HG03196 (cell line): ENCODE data around the gene DHCR24.

Source experiments
- ATAC-seq: cut with Tn5 transposase; IDR thresholded peaks from one replicate; pipeline ENCODE4 v1.9.1; 2021; ENCODE audit not compliant: unreplicated experiment

DHCR24 gene

DNA sequence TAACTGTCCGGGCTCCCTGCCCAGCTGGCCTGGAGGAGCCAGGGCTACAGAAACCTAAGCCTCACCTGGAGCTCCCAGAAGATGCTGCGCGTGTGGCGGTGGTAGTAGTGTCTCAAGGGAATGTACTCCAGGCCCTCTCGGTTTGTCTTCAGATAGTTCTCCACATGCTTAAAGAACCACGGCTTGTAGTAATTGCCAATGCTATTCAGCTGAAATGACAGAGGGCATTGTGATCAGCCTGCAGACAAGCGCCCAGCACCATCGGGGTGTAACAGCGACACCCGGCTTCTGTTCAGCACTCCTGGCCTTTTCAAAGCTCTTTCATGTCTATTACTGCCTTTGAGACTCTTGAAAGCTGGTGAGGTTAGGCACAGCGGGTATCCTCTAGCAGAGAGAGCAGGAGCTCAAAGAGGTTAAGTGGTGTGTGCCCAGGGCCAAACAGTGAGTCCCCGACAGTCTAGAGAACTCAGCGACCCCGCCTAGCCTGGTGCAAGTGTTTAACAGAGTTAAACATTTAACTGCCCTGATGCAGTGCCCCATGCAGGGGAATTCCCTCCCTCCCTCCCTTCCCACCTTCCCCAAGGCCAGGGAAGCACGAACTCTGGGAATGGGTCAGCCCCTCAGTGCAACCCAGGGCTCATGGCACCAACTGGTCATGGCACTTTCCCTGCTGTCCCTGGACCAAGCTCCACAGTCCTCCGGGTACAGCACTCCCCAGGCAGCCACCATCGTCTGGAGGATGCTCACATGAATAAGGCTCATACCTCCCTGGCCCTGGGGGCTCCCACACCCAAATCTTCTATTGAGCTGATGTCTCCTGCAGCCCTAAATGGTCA is 21.5 kb downstream of the DHCR24 start:
- no peak for ATAC-seq

DNA sequence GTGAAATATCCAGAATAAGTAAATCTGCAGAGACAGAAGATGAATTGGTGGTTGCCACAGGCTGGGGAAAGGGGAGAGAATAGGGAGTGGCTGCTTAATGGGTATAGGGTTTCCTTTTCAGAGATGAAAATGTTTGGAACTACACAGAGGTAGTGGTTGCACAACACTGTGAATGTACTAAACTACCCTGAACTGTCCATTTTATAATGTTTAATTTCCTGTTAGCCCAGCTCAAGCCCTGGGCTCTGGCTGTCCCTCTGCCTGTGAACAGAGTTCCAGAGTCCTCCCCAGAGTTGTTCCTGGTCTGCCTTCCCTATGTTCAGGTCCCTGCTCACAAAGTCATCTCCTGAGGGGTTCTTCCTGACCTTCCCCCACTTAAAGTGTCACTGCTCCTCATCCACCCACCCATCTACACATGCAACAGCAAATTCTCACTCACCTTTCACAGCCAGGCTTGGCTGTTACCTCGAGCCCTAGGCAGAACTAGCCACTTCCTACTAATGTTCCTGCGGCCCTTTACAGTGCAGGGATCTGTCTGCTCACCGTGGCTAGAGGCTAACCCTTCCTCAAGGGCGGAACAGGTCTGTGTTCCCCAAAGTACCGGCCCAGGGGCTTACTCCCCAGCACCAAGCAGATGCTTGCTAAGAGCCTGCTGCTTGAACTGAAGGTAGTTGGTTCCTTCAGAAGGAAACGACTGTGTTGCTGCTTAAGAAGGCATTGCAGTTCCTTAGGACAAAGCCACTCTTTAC is 22.4 kb downstream of the DHCR24 start:
- no peak for ATAC-seq

DNA sequence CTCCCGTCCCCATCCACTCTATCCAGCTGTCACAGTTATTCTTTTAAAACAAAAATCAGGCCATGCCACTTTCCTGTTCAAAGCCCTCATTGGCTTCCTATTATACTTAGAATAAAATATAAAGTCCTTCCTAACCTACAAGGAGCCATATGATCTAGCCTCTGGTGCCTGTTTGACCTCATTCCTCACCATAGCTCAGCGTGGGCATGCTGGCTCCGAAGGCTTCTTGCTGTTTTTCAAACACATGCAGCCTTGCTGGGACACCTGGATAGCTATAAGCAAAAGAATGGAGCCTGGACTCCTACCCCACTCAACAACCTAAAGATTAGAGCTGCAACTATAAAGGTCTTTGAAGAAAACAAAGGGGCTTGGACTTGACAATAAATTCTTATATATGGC is 23.7 kb downstream of the DHCR24 start:
- no peak for ATAC-seq

DNA sequence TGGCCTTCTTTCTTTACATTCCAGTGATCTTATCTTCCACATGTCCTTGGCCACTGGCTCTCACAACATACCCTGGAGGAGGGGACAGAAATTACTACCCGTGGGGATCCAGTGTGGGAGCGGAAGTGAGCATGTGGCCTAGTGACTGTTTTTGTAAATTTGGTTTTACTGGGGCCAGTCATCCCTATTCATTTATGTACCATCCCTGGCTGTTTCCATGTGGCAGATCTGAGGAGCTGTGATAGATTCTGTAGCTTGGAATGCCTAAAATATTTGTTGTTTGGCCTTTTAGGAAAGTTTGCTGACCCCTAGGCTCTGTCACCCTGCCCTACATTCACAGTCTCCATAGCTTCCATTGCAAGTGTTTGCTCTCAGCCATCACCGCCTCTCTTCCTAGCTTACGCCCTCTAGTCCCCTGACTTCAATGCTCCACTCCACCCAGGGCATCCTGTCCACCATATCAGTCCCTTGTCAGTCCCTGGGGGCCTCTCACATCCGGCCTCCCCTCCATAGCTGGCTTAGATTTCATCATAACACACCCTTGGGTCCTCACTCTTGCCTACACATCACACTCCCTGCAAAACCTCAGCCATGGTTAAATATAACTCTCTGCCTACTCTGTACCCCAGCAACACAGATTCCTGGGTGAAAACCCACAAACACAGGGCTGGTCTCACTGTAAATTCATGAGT is 25.8 kb downstream of the DHCR24 start:
- ATAC-seq = no peak

DNA sequence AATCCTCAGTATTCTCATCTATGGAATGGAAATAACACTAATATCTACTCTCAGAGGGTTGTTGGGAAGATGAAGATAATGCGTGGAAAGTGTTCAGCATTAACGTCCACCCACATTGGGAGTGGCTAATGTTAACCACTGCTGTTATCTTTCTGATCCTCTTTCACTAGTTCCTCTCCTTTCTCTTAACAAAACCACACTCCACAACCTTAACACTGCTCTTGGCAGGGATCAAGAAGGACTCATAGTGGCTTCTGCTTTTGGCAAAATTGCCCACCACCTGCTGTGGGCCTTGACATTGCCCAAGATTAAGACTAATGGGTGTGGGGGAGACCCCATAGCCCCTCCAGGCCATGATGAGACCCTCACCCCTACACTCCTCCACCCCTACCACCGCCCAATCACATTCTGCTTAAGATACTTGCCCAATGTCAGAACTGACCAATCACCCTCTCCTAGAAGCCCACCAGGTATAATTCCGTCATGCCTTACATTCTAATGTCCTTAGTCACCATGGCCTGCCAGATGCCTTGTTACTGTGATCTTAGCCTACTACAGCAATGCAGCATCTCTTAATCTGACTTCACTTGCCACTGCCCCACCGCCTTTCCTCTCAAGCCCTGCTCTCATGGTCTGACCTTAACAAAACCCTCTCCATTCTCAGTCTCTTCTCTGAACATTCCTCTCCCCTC is 27.1 kb downstream of the DHCR24 start:
- ATAC-seq = no peak

DNA sequence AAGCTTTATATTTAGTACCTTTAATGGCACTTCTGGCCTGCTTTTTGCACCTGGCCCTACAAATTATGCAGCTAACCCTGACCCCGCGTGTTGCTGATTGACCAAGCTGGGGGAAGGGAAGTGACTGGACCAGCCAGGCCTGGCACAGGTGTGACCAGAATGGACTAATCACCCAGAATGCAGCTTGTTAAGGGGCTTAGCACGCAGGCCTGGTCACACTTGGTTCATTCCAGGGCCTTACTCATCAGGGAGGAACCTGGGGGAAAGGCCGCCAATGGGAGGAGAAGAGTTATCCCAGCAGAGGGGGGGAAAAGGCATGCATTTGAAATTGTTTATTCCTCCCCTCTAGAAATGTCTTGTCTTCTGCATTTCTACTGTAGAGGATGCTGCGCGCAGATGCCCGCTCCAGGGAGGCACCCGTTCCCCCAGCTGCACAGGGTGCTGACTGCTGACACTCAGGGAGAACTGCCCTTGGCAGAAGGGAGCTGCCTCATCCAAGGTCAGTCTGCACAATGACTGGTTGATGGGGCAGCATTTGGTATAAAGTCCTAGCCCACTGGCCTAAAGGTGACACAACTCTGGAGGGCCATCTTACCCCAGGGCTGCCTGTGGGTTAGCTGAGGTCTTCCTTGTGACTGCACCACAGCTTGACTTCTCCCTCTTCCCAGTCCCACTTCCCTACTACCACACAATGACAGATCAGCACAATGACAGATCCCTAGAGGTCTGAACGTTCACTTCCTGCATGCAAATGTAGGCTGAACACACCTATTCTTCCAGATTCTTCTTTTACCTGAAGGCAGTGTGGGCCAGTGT is 29.0 kb downstream of the DHCR24 start:
- ATAC-seq = no peak

DNA sequence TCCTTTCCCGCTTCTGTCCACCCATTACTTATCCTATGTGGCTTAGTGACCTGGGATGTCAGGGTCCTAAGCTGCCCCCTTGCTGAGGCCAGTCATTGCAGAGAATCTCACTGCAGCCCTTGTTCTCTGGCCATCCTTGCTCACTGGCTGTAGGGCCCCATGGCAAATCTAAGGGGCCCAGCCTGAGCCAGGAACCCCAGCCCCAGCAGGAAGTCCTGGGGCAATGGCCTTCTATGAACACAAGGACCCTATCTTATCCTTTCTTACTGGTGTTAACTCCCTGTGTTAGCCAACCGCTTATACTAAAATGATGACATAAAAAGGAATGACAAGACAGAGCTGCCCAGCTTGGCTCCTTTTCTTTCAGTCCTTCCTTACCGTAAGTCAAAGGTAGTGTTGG is 29.9 kb downstream of the DHCR24 start:
- ATAC-seq = no peak

DNA sequence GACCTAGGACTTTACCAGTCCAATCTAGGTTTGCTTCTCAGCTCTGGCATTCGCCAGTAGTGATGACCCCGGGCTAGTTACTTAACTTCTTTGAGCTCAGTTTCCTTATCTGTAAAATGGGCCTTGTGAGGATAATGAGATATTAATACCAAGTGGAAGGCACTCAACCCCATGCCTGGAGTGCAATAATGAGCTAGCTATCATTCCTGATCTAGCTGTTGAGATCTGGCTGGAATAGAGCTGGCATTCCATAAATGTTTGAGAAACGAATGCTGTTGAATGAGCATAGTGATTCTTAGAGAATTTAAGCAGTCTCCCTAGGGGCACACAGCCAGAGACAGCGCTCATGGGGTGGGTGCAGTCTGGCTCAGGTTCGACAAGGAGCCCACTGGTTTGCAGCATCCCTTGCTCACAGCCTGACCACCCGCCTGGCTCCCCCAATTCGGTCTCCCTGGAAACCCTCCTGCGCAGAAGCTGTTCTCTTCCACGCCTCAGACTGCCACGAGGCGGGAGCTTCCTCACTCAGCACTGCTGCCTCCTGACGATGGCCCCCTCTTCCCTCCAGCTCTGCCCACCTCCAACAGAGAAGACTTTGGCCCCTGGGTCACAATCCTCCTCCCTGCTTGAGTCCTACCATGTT is 32.5 kb downstream of the DHCR24 start:
- no peak for ATAC-seq

DNA sequence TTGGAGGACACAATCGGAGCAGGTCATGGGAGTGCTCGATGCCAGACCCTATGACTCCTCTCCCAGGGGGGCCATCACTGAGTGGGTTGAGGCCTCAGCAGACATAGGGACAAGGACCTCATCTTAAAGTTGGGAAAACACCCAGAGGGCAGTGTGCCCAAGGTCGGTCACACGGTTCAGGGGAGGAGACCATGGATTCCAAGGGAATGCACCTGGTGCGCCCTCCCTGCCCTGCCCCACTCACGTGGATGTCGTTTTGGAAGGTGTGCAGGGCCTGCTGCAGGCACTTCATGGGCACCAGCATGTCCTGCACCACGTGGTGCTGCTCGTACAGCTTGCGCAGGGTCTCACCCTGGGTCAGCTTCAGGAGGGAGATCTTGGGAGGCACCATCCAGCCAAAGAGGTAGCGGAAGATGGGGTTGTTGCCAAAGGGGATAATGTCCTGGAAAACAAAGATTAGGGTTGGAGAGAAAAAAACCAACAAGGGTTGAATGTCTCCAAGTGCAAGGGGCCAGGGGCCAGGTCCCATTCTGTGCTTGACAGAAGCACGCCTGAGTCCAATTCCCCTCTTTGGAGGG is 33.1 kb downstream of the DHCR24 start:
- no peak for ATAC-seq

DNA sequence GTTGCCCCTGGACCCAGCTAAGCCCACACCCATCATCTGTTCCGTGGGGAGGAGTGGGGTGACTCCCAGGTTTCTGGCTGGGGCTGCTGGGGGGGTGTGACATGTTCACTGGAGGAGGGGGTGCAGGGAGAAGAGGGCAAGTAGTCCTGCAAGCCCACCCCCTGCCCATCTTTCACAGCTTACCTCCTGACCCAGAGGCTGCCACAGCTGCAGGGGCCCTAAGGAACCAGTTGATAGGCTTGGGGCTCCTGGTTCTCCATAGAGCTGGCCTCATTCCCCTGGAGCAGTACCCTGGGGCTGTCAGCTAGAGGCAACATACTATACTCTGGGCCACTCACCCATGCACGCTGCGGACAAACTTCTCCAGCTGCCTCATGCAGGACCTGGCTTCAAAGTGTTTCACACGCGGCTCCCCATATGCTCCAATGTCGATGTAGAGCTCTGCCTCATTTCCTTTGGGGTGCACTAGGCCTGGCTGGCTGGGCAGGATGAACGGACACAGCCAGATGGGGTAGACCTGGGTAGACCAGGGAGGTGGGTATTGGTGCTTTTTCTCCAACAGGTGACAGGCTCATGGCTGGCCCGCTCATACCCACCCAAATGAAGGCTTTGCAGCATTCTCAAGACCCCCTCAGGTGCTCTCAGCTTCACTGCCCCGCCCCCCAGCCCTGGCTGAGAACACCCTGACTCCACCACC is 33.8 kb downstream of the DHCR24 start:
- no peak for ATAC-seq

DNA sequence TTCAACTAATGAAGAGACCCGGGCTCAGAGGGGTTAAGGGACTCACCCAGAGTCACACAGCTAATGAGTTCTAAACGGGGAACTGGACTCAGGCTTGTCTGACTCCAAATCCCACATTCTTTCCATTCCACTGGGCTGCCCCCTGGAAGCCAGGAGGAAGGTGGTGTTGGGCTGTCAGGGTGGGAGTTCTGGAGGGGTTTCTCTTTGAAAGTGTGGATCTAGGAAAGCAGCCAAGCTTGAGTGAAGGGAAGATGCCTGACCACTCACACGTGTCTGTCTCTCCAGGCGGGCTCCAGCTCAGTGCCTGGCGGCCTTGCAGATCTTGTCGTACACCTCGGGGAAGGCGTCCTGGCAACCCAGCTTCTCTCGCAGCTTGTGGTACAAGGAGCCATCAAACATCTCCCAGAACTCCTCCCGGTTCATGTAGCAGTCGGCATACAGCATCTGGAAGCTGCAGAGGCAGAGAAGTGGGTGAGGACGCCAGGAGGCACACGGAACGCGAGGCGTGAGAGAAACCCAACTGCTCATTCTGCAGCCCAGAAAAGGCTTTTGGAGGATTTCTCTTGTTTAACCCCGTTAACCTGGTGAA is 35.0 kb downstream of the DHCR24 start:
- ATAC-seq = no peak

DNA sequence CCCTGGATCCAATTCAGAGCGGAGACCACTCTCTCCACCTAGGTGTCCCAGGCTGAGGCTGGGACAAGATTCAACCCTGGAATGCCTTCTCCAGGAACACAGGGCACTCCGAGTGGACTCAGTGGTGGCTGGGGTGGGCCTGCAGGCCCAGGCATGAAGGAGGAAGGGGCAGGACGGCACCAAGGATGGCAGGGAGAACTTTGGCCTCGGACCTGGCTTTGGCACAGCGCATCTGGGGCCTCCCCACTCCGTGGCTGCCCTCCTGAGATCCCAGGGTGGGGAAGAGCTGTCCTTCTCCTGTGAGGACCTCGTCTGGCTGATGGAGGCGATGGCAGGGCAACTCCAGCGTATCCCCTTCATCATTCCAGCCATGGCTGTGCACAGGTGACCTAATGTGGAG is 35.6 kb downstream of the DHCR24 start:
- ATAC-seq = no peak

DNA sequence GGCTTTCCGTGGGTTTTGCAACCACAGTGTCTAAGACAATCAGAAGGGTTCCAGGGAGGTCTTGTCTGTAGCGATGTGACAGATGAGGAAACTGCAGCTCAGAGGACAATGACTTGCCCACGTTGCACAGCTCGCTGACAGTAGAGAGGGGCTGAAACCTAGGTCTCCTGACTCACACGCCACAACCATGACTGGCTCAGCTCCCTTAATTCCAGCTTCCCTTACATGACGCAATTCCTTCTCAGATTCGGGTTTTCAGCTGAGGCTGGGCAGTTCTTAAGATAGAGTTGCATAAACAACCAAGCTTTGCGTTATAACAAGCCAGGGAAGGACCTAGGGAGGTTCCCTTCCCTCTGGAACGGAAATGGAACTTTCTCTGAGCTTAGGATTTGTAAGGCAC is 36.3 kb downstream of the DHCR24 start:
- no peak for ATAC-seq

DNA sequence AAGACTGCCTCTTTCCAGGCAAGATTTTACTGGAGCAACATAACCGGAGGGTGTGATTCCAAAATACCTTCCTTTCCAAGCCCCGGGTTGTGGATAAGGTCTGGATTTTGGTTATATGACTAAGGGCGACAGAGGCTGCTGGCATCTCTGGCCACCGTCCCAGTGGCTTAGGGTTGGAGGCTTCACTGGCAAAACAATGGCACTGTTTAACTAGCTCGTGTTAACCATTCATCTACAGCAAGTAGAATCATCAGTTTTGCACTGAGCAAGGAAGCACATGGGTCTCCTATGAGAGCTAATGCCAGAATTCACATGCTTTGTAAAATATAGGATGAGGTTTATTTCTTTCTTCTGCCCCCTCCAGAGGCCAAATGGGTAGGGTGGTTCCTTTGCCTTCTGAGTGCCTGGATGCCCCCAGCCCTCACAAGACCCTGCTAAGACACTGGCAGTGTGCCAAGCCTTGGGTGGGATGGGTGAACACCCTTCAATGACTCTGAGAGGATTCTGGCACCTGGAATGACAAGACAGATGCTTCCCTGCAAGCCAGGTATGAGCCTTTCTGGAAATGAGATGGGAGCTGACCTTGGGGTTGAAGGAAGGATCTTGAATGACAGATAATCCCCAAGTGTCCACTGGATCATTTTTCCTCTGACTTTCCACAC is 36.8 kb downstream of the DHCR24 start:
- ATAC-seq = no peak

DNA sequence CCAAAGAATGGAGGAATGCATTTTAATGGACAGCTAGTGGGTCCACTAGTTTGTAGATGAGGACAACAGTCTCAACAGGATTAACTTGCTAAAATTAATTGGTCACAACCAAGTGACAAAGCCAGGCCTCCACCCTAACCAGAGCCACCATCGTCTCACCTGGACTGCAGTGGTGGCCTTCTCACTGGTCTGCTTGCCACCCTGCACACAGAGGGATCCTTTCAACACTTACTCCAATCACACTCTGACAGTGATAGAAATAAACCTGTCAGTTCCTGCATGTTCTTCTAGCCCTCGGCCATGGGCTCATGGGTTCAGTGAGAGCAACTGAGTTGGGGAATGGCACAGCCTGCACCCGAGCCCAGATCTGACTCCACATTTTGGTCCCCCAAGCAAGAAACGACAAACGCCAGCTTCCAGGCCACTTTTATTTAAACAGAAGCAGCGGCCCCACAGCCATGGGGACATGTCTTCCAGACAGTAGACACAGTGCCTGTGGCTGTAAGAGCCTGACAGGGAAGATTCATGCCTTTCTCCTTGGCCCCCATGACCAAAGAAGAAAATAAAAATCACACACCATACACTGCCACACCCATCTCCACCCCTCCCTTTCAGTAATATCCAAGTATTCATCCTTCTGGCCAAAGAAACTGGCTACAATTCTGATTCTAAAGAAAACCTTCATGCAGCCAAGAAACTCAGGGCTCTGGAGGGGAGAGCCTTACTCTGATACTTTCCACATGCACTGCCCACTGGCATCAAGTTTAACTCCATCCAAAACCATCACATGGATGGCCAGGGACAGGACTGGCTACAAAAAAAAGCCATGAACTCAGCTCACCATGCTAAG is 37.6 kb downstream of the DHCR24 start:
- ATAC-seq = no peak

DNA sequence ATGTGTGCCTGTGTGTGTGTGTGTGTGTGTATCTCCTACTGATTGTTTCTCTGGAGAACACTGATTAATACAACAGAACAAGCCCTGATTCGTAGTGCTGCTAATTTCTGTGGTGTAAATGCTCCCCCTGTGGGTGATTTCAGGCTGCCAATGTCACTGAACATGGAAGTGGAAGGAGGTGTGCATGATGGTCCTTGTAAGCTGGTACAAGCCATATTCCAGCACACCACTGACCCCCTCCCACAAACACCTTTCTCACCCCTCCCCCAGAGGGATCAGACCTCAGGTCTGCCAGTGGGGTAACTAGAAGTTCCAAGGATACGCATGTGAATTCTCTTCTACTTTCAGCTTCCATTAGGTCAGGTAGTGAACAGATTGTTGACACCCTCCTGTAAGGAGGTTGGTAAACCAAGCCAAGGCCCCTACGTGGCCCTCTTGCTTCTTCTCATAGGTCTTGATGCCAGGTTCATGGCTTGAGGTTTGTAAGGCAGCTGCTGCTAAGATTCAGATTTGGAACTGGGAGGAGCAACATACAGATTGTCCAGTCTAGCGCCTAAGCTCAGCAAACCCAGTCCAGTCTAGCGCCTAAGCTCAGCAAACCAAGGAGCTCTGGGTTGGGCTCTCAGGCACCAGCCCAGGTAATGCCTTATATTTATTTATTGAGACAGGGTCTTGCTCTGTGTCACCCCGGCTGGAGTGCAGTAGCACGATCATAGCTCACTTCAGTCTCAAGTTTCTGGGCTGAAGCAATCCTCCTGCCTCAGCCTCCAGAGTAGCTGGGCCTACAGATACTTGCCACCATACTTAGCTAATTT is 38.7 kb downstream of the DHCR24 start:
- no peak for ATAC-seq
